Activated CD4-positive, alpha-beta T cell treated with anti-CD3 and anti-CD28 coated beads for 1 hour (primary cell): Measurements from ENCODE around the gene S100G.
"Not testable (repeated sequence)": the region's sequence is repeated elsewhere in the genome, so short reads cannot be mapped to it uniquely, and the experiment has no call there.

Source experiments
- DNase-seq: peaks from one replicate; pipeline ENCODE4 v3.0.0-alpha.2; 2020

The S100G gene

GRCh38 chrX:16649858-16650257, at the start of gene S100G:
TSS of gene S100G (plus strand) at chrX:16650158. CDS start at chrX:16651007, 849 bp downstream.
- no peak for DNase-seq

- no peak for DNase-seq
These were observed 48.1 kb upstream of the S100G start for GRCh38 chrX:16601885-16602284.

GRCh38 chrX:16603235-16603634, 46.7 kb upstream of the S100G start:
- not testable (repeated sequence) for DNase-seq

GRCh38 chrX:16603822-16604221, 46.1 kb upstream of the S100G start:
- no peak for DNase-seq

- no peak for DNase-seq
These were observed 45.6 kb upstream of the S100G start for GRCh38 chrX:16604337-16604736.

- DNase-seq = no peak
These were observed 43.7 kb upstream of the S100G start for GRCh38 chrX:16606142-16606720.

GRCh38 chrX:16610121-16610621, 39.8 kb upstream of the S100G start:
- DNase-seq = no peak

- not testable (repeated sequence) for DNase-seq
These were observed 39.3 kb upstream of the S100G start for GRCh38 chrX:16610654-16611053.

GRCh38 chrX:16612257-16612897, 37.6 kb upstream of the S100G start:
- DNase-seq = no peak

GRCh38 chrX:16617382-16617781, 32.6 kb upstream of the S100G start:
- no peak for DNase-seq

- no peak for DNase-seq
These were observed 31.5 kb upstream of the S100G start for GRCh38 chrX:16618422-16618821.

- no peak for DNase-seq
These were observed 30.9 kb upstream of the S100G start for GRCh38 chrX:16619024-16619423.

GRCh38 chrX:16628511-16628910, 21.4 kb upstream of the S100G start:
- not testable (repeated sequence) for DNase-seq

- DNase-seq = no peak
These were observed 20.9 kb upstream of the S100G start for GRCh38 chrX:16628946-16629595.

- no peak for DNase-seq
These were observed 20.0 kb upstream of the S100G start for GRCh38 chrX:16629909-16630308.

GRCh38 chrX:16633754-16634153, 16.2 kb upstream of the S100G start:
- DNase-seq = no peak

GRCh38 chrX:16635040-16635439, 14.9 kb upstream of the S100G start:
- DNase-seq = no peak

GRCh38 chrX:16635596-16635995, 14.4 kb upstream of the S100G start:
- DNase-seq = no peak

GRCh38 chrX:16638533-16638932, 11.4 kb upstream of the S100G start:
- no peak for DNase-seq

- no peak for DNase-seq
These were observed 10.0 kb upstream of the S100G start for GRCh38 chrX:16639966-16640365.

GRCh38 chrX:16640823-16641222, 9.1 kb upstream of the S100G start:
- DNase-seq = no peak

GRCh38 chrX:16643176-16643575, 6.8 kb upstream of the S100G start:
- DNase-seq = no peak

GRCh38 chrX:16646366-16647138, 3.4 kb upstream of the S100G start:
- DNase-seq = no peak
